Hepatocyte (in vitro differentiated cells): ENCODE measurements around the gene PTPN3.

Experiments
- EZH2 ChIP-seq: fragments of 200-600 bp; sonication (generic); IDR thresholded peaks from 2 replicates; pipeline ENCODE4 v1.6.1; 2016; ENCODE audit warnings: antibody characterized with exemption, mild to moderate bottlenecking, borderline replicate concordance
- EZH2phosphoT487 ChIP-seq: fragments of 200-600 bp; sonication (generic); IDR thresholded peaks from one replicate; pipeline ENCODE4 v1.6.1; 2018; ENCODE audit warnings: antibody characterized with exemption, mild to moderate bottlenecking, low read depth, moderate library complexity; ENCODE audit not compliant: unreplicated experiment, severe bottlenecking
- TF ChIP-seq, protein P1 (sequence below): fragments of 200-600 bp; sonication (generic); IDR thresholded peaks from 2 replicates; pipeline ENCODE4 v1.5.1; 2016; ENCODE audit warnings: antibody characterized with exemption, mild to moderate bottlenecking; ENCODE audit not compliant: poor library complexity

DNA sequence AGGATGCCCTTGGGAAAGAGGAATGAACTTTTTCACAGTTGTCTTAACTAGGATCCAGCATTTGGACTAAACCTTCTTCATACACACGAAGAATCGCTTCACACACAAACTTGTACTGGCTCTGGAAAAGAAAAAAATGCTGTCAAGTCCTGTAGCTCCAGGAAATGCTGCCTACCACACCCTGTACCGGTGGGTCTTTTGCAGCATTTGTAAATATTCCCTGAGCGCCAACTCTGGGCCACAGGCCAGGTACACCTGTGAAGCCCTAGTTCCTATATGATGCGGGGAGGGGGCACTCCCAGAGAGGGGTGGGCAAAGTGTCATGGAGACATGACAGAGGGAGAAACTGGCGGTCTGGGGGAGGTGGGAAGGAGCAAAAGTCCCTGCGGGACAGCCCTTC lies 118.6 kb downstream of the PTPN3 start:
- TF ChIP-seq, protein P1, sequence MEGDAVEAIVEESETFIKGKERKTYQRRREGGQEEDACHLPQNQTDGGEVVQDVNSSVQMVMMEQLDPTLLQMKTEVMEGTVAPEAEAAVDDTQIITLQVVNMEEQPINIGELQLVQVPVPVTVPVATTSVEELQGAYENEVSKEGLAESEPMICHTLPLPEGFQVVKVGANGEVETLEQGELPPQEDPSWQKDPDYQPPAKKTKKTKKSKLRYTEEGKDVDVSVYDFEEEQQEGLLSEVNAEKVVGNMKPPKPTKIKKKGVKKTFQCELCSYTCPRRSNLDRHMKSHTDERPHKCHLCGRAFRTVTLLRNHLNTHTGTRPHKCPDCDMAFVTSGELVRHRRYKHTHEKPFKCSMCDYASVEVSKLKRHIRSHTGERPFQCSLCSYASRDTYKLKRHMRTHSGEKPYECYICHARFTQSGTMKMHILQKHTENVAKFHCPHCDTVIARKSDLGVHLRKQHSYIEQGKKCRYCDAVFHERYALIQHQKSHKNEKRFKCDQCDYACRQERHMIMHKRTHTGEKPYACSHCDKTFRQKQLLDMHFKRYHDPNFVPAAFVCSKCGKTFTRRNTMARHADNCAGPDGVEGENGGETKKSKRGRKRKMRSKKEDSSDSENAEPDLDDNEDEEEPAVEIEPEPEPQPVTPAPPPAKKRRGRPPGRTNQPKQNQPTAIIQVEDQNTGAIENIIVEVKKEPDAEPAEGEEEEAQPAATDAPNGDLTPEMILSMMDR = no peak
- TF ChIP-seq EZH2 (no peak), EZH2phosphoT487 (no peak)
